ENCODE measurements around the gene NPPB. TPM values are rescaled to one million over a fixed set of nuclear protein-coding genes. Genes with fewer than 3 reads are reported as not detected.
A peak's percentile ranks its signal among the peaks of the same experiment; 100 is the strongest.

NPPB gene
- total RNA-seq, 4 donors from 2014 or later, result not detected

- in situ Hi-C loops (cut with MboI; ENCODE audit: low sequenced_read_pairs in 4 of 4), result no loop called here
- DNase-seq, result no peak
- ATAC-seq, result no peak
- no peak for TF ChIP-seq POLR2A (IDR thresholded peaks at IDR 0.05)
- TF ChIP-seq CTCF (IDR thresholded peaks at IDR 0.05 in 4 of 5, conservative IDR thresholded peaks at IDR 0.05 in 1 of 5), result no peak
- Histone ChIP-seq H3K4me3 (no peak overlapping the region), H3K27me3 (peaks cover 22 to 38% (median 28%) of the 10 kb centered on the region in 3 donors), H3K36me3 (no peaks in the 10 kb centered on the region), H3K27ac (no peak overlapping the region), H3K4me1 (no peaks in the 10 kb centered on the region), H3K9me3 (no peaks in the 10 kb centered on the region)
- intact Hi-C loops (cut with DNase I; ENCODE audit: low total_unique reads), result no loop called here
These were observed 4.1 kb upstream of the NPPB start for GRCh38 chr1:11862890-11863289.

- Histone ChIP-seq H3K4me3 (no peak overlapping the region), H3K4me1 (no peaks in the 10 kb centered on the region), H3K36me3 (no peaks in the 10 kb centered on the region), H3K9me3 (no peaks in the 10 kb centered on the region), H3K27ac (no peak overlapping the region), H3K27me3 (peaks cover 32 to 42% (median 36%) of the 10 kb centered on the region in 3 donors)
- in situ Hi-C loops (cut with MboI; ENCODE audit: low sequenced_read_pairs in 4 of 4), result no loop called here
- TF ChIP-seq CTCF (IDR thresholded peaks at IDR 0.05 in 4 of 5, conservative IDR thresholded peaks at IDR 0.05 in 1 of 5), result no peak
- no peak for TF ChIP-seq POLR2A (IDR thresholded peaks at IDR 0.05)
- DNase-seq, result no peak
- intact Hi-C loops (cut with DNase I; ENCODE audit: low total_unique reads), result no loop called here
- ATAC-seq, result no peak
These were observed 1.8 kb upstream of the NPPB start for GRCh38 chr1:11860587-11860986.

GRCh38 chr1:11860083-11860482, 1.3 kb upstream of the NPPB start:
- Histone ChIP-seq H3K9me3 (no peaks in the 10 kb centered on the region), H3K4me1 (no peaks in the 10 kb centered on the region), H3K36me3 (no peaks in the 10 kb centered on the region), H3K4me3 (no peak overlapping the region), H3K27me3 (peaks cover 32 to 42% (median 36%) of the 10 kb centered on the region in 3 donors), H3K27ac (no peak overlapping the region)
- in situ Hi-C loops (cut with MboI; ENCODE audit: low sequenced_read_pairs in 4 of 4) (no loop called here), intact Hi-C loops (cut with DNase I; ENCODE audit: low total_unique reads) (no loop called here)
- no peak for DNase-seq
- ATAC-seq, result no peak
- TF ChIP-seq POLR2A (IDR thresholded peaks at IDR 0.05) (no peak), CTCF (IDR thresholded peaks at IDR 0.05 in 4 of 5, conservative IDR thresholded peaks at IDR 0.05 in 1 of 5) (no peak)

GRCh38 chr1:11858968-11859871, 475 bp upstream of the NPPB start:
- TF ChIP-seq CTCF (IDR thresholded peaks at IDR 0.05 in 4 of 5, conservative IDR thresholded peaks at IDR 0.05 in 1 of 5) (peak in 2 of 5 experiments; percentile 15 to 35), POLR2A (IDR thresholded peaks at IDR 0.05) (no peak)
- Histone ChIP-seq H3K9me3 (no peaks in the 10 kb centered on the region), H3K27me3 (peaks cover 32 to 45% (median 36%) of the 10 kb centered on the region in 3 donors), H3K4me3 (no peak overlapping the region), H3K36me3 (no peaks in the 10 kb centered on the region), H3K27ac (no peak overlapping the region), H3K4me1 (no peaks in the 10 kb centered on the region)
- no peak for ATAC-seq
- in situ Hi-C loops (cut with MboI; ENCODE audit: low sequenced_read_pairs in 4 of 4) (no loop called here), intact Hi-C loops (cut with DNase I; ENCODE audit: low total_unique reads) (no loop called here)
- peak in 1 of 2 donors; percentile 30 for DNase-seq
